ENCODE measurements around the gene MT1HL1. TPM values are rescaled to one million over a fixed set of nuclear protein-coding genes. Genes with fewer than 3 reads are reported as not detected.

MT1HL1 gene
- total and polyA plus RNA-seq, 2 of the 4 experiments (the other 2 are of a cell fraction) = not detected

GRCh38 chr1:236998546-236998945 is 5.7 kb downstream of the MT1HL1 start:
- no CpG with 5 or more reads among the region's 3 CpGs for WGBS, 2 experiments (ENCODE audit: extremely low coverage in 2 of 2, insufficient read length in 1 of 2)
- Histone ChIP-seq H3K4me2 (ENCODE audit: low read depth, low read length) (no peak overlapping the region), H3K9me3 (ENCODE audit: control insufficient read depth, insufficient read depth, low read length) (peaks cover 40% of the 10 kb centered on the region), H2BK20ac (ENCODE audit: low read depth, low read length) (no peak overlapping the region), H3K27ac (ENCODE audit: insufficient read depth, low read length) (no peak overlapping the region), H3K18ac (ENCODE audit: low read depth, low read length) (no peak overlapping the region), H4K20me1 (ENCODE audit: insufficient read depth, low read length) (no peaks in the 10 kb centered on the region), H3K4me3 (ENCODE audit: insufficient read depth, low read depth, low read length) (no peak overlapping the region), H3K79me1 (ENCODE audit: low read depth in 1 of 2, low read length in 2 of 2) (no peaks in the 10 kb centered on the region), H4K5ac (ENCODE audit: low read depth, low read length) (no peak overlapping the region), H3K4ac (ENCODE audit: low read depth, low read length) (no peak overlapping the region), H2BK120ac (ENCODE audit: low read depth, low read length) (no peak overlapping the region), H2AFZ (replicated peaks; ENCODE audit: low read length, poor library complexity) (no peak overlapping the region), H2AK9ac (replicated peaks; ENCODE audit: low read depth, low read length, poor library complexity) (no peak overlapping the region), H4K91ac (ENCODE audit: insufficient read depth, low read depth, low read length) (no peak overlapping the region), H2AK5ac (ENCODE audit: low read depth, low read length) (no peak overlapping the region), H3K23ac (ENCODE audit: low read depth, low read length) (no peak overlapping the region), H3K9ac (ENCODE audit: low read depth, low read length) (no peak overlapping the region), H4K8ac (ENCODE audit: low read depth in 2 of 2, low read length in 2 of 2) (no peak overlapping the region), H2BK15ac (ENCODE audit: low read depth, low read length) (no peak overlapping the region), H3K56ac (ENCODE audit: extremely low read depth, insufficient read depth, low read length) (no peak overlapping the region), H3K36me3 (ENCODE audit: control insufficient read depth, insufficient read depth, low read length) (no peaks in the 10 kb centered on the region), H2BK5ac (ENCODE audit: low read depth, low read length, poor library complexity, severe bottlenecking) (no peak overlapping the region), H3K27me3 (ENCODE audit: control insufficient read depth, insufficient read depth, low read length) (no peaks in the 10 kb centered on the region), H3K9me1 (ENCODE audit: insufficient read depth, low read length) (no peaks in the 10 kb centered on the region), H3K4me1 (ENCODE audit: control insufficient read depth, insufficient read depth, low read length) (no peaks in the 10 kb centered on the region), H3K14ac (replicated peaks; ENCODE audit: low read depth, low read length) (no peak overlapping the region)
- dilution Hi-C loops (cut with HindIII; ENCODE audit: low sequenced_read_pairs, unreplicated experiment) = no loop called here
- CTCF ChIA-PET = no interaction called here
- intact Hi-C loops (cut with micrococcal nuclease) = no loop called here
- POLR2A ChIA-PET (ENCODE audit: unreplicated experiment) = no interaction called here
- DNase-seq = no peak
- no peak for ATAC-seq (ENCODE audit: low read depth)
- BruUV-seq (replicated peaks) = no TSS peak
- in situ Hi-C loops (cut with MboI; ENCODE audit: low sequenced_read_pairs) = no loop called here
- TF ChIP-seq MXI1 (IDR thresholded peaks at IDR 0.05; ENCODE audit: borderline replicate concordance, low read depth, low read length) (no peak), MAZ (IDR thresholded peaks at IDR 0.05; ENCODE audit: borderline replicate concordance, low read depth, low read length) (no peak), RFX5 (IDR thresholded peaks at IDR 0.05; ENCODE audit: low read depth, low read length) (no peak), NFE2L2 (IDR thresholded peaks at IDR 0.05; ENCODE audit: low read depth, low read length) (no peak)

Measured in IMR-90 (cell line).